Anterior cingulate cortex (tissue), 58 donors: ENCODE data around the gene NPHS1.
"Not testable (repeated sequence)": the region's sequence is repeated elsewhere in the genome, so short reads cannot be mapped to it uniquely, and the experiment has no call there.

Experiments
- DNase-seq, 58 donors: peaks; one replicate each; lab custom pipeline; 2025; lab: John Stamatoyannopoulos, UW

NPHS1 gene

GRCh38 chr19:35856546-35857149 lies 4.3 kb upstream of the NPHS1 start, which contains the start of gene KIRREL2:
Gene KIRREL2 (plus strand): TSS chr19:35856911. CDS start chr19:35857120, 209 bp downstream.
- peak in 4 of 58 donors; percentile 10 to 27 (median 18) for DNase-seq

DNA sequence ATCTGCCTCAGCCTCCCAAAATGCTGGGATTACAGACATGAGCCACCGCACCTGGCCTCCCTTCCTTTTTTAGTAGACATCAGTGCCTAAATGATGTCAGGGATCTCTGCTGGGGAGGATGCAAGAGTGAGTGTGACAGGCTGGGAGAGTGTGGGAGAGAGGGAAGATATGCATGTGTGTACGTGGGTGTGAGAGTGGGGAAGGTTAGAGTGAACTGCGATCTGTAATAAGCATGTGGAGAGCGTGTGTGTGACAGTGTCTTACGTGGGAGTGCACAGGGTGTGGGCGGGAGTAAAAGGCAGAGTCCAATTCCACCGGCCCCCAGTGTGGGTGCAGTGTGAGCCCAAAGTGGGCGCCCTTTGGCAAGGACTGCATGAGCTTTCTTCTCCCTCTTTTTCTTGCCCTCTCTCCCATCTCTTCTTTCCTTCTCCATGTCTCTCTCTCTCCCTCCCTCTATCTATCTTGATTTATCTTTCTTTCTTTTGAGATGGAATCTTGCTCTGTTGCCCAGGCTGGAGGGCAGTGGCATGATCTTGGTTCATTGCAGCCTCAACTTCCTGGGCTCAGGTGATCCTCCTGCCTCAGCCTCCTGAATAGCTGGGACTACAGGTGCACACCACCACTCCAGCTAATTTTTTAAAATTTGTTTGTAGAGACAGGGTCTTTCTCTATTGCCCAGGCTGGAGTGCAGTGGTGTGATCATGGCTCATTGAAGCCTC lies 893 bp upstream of the NPHS1 start:
- DNase-seq: peak in 4 of 58 donors; percentile 21 to 32 (median 26)

DNA sequence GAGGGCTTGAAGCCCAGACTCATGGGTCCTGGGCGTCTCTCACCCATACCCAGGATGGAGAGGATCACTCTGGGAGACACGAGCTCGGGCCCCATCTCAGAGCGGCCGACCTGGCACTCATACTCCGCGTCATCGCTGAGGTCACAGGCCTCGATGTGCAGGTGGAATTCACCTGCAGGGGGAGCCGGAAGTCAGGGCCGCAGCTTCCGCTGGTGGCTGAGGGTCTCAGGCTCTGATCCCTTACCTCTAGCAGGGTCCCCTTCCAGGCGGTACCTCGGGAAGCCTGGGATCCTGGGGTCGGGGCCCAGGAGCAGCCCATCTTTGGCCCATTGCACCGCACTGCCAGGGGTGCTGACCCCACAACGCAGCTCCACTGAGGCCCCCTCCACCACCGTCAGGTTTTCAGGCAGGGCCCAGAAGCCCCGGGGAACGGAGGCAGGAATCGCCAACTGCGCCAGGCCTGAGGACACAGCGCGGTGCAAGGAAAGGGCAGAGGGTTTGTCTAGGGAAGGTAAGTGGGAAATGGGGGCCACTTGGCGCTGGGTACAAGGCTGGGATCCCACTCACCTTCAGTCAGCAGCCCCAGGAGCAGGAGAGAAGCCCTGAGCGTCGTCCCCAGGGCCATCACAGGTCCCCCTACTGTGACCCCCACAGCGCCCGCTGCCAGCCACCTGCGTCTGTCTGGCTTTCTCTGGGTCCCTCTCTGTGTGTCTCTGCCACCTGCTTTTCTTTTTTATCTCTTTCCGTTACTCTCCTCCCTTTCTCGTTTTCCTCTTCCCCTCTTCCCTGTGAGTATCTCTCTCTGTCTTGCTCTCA lies 883 bp downstream of the NPHS1 start:
- DNase-seq: no peak

- no peak for DNase-seq
These were observed 3.3 kb downstream of the NPHS1 start for GRCh38 chr19:35848919-35849505.

- DNase-seq: no peak
These were observed 3.8 kb downstream of the NPHS1 start for GRCh38 chr19:35848486-35848885.

DNA sequence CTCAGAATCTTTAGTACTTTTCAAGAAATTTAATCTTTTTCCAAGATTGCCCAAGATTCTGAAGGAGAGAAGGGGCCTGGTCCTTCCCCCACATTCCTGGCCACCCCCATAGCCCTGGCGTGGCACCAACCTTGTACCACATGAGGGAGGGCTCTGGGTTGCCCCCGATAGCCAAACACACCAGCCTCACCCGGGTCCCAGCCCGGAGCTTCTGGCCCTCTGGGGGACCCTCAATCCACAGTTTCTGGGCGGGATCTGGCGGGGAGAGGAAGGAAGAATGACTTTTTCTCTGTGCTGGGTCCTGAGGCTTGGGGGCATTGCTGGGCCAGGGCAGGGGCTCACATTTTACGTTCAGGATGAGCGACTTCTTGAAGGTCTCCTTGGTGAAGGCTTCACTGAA lies 4.4 kb downstream of the NPHS1 start:
- no peak for DNase-seq

- peak in 1 of 58 donors; percentile 22 for DNase-seq
These were observed 6.2 kb downstream of the NPHS1 start for GRCh38 chr19:35846038-35846668.

DNA sequence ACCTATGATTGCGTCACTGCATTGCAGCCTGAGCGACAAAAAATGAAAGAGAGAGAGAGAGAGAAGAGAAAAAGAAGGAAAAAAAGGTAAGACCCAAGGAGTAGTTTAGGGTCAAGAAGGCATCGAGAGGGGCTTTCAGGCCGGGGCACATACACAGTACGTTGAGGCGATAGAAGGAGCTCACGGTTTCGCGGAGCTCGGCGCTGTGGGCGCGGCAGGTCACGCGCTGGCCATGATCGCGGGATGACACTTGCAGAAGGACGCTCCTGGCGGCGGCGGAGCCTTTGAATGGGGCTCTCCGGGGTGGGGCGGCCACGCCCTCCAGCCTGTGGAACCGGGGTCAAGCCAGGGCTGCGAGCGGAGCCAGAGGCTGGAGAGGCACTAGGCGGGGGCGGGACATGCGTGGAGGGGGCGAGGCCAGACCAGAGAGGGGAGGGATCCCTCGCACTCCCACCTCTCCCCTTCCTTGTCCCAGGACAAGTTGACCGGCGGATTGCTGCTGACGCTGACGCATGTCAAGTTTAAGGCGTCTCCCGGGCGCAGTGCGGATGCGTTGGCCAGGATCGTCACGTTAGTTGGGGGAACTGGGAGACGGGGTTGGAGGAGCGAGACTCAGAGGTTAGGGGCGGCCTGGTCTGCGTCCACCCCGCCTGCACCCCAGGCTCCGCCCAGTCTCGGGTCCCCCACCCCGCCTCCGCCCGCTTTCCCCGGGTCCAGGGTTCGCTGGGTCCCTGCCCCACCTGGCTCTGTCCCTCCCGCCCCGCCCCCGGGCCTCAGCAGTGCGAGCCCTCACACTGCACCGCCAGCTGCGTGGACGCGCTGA lies 6.9 kb downstream of the NPHS1 start:
- peak in 1 of 58 donors; percentile 55 for DNase-seq

GRCh38 chr19:35844482-35845214 lies 7.7 kb downstream of the NPHS1 start:
- no peak for DNase-seq

- DNase-seq: no peak
These were observed 8.4 kb downstream of the NPHS1 start for GRCh38 chr19:35843676-35844481.

- DNase-seq: no peak
These were observed 9.5 kb downstream of the NPHS1 start for GRCh38 chr19:35842666-35843272.

GRCh38 chr19:35841961-35842595 lies 10.2 kb downstream of the NPHS1 start:
- no peak for DNase-seq

GRCh38 chr19:35836096-35836495 lies 16.2 kb downstream of the NPHS1 start:
- not testable (repeated sequence) for DNase-seq

- DNase-seq: no peak
These were observed 18.3 kb downstream of the NPHS1 start for GRCh38 chr19:35833972-35834371.

GRCh38 chr19:35832054-35832453 lies 20.2 kb downstream of the NPHS1 start:
- no peak for DNase-seq

DNA sequence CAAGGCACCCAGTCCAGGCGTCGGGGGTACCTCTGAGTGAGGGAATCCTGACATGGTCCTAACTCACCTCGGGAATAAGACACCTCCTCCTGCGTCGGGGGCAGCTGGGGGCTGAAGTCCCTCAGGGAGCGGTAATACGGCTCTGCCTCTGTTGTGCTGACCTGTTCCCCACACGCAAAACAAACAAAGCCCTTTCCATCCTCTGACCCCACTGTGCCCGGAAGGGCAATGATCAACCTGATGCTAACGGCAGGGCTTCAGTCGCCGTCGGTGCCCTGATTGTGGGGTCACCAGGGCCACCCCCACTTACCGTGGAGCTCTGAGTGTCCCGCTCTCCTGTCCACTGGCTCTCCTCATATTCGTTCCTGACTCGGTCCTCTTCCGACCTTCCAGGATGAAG lies 21.3 kb downstream of the NPHS1 start:
- no peak for DNase-seq
